ENCODE data around the gene KLHL25. TPM values are rescaled to one million over a fixed set of nuclear protein-coding genes. Genes with fewer than 3 reads are reported as not detected.

The KLHL25 gene
- total and polyA plus RNA-seq, 2 of the 13 experiments (the other 11 are each of a cell fraction or from before 2014, with no cell fraction given): 3.7 to 8.2 TPM

- no peak for TF ChIP-seq TFE3 (CRISPR knock-in tag; IDR thresholded peaks at IDR 0.05)
- TF ChIP-seq SMAD1 (CRISPR knock-in tag; IDR thresholded peaks at IDR 0.05; ENCODE audit: borderline replicate concordance, low read depth): no peak
- TF ChIP-seq ZNF407 (CRISPR knock-in tag; IDR thresholded peaks at IDR 0.05; ENCODE audit: not compliant biosample characterization): no peak
- no peak for TF ChIP-seq IKZF4 (CRISPR knock-in tag; IDR thresholded peaks at IDR 0.05; ENCODE audit: borderline replicate concordance, low read depth, not compliant biosample characterization)
- no peak for TF ChIP-seq ZFP62 (CRISPR knock-in tag; IDR thresholded peaks at IDR 0.05)
Observed at GRCh38 chr15:85757939-85758654, 36.6 kb downstream of the KLHL25 start (continued).

Data from HepG2 (cell line).